IMR-90 (cell line): ENCODE results near the gene ETDA. TPM values are rescaled to one million over a fixed set of nuclear protein-coding genes. Genes with fewer than 3 reads are reported as not detected.
"Not testable (repeated sequence)": the region's sequence is repeated elsewhere in the genome, so short reads cannot be mapped to it uniquely, and the experiment has no call there.

Experiments used
- ATAC-seq: fragments of 200-7000 bp; cut with Tn5 transposase; 2 replicates; pipeline ENCODE4 v1.9.1; 2020; ENCODE audit warnings: low read depth, mild to moderate bottlenecking, moderate library complexity
- BruUV-seq: library from RNA; stranded (reverse); fragments of 400-500 nt; replicated peaks from 2 replicates; lab custom pipeline; 2021; lab: Mats Ljungman, UMichigan
- CTCF ChIA-PET: fragments of 300-600 bp; formaldehyde crosslinking; extraction: SDS; loops from one replicate; lab custom pipeline; 2021; ENCODE audit warnings: antibody characterized with exemption; lab: Yijun Ruan, JAX
- POLR2A ChIA-PET: fragments of 300-600 bp; sonication (Branson Sonifier 250); formaldehyde crosslinking; loops from one replicate; lab custom pipeline; 2022; ENCODE audit warnings: antibody characterized with exemption; ENCODE audit not compliant: unreplicated experiment; lab: Charles Lee
- DNase-seq: peaks from one replicate; pipeline ENCODE4 v3.0.0; 2013
- H2AFZ ChIP-seq: replicated peaks from 2 replicates; pipeline ENCODE3; 2013; ENCODE audit warnings: low read length, mild to moderate bottlenecking; ENCODE audit not compliant: poor library complexity
- H2AK5ac ChIP-seq: 2 replicates; pipeline ENCODE4 v1.6.1; 2013; ENCODE audit warnings: low read depth, low read length, inconsistent platforms
- H2AK9ac ChIP-seq: replicated peaks from 2 replicates; pipeline ENCODE3; 2013; ENCODE audit warnings: mild to moderate bottlenecking, low read depth, low read length, moderate library complexity; ENCODE audit not compliant: poor library complexity
- H2BK120ac ChIP-seq: 2 replicates; pipeline ENCODE4 v1.6.1; 2013; ENCODE audit warnings: low read depth, low read length, inconsistent platforms
- H2BK15ac ChIP-seq: 3 replicates; pipeline ENCODE4 v1.6.1; 2013; ENCODE audit warnings: low read depth, low read length, inconsistent platforms
- H2BK20ac ChIP-seq: 2 replicates; pipeline ENCODE4 v1.6.1; 2013; ENCODE audit warnings: low read depth, mild to moderate bottlenecking, inconsistent platforms, low read length, moderate library complexity
- H2BK5ac ChIP-seq: 2 replicates; pipeline ENCODE4 v1.6.1; 2013; ENCODE audit warnings: mild to moderate bottlenecking, low read depth, low read length, inconsistent platforms; ENCODE audit not compliant: poor library complexity, severe bottlenecking
- H3K14ac ChIP-seq: replicated peaks from 2 replicates; pipeline ENCODE4 v1.6.1; 2013; ENCODE audit warnings: low read depth, low read length, inconsistent platforms
- H3K18ac ChIP-seq: 2 replicates; pipeline ENCODE4 v1.6.1; 2013; ENCODE audit warnings: low read depth, low read length, control low read depth
- H3K23ac ChIP-seq: 2 replicates; pipeline ENCODE4 v1.6.1; 2013; ENCODE audit warnings: low read depth, low read length, inconsistent platforms
- H3K27ac ChIP-seq: 2 replicates; pipeline ENCODE4 v1.5.1; 2013; ENCODE audit warnings: mild to moderate bottlenecking, control low read depth, low read length; ENCODE audit not compliant: insufficient read depth
- H3K27me3 ChIP-seq: 2 replicates; pipeline ENCODE4 v1.6.1; 2013; ENCODE audit warnings: low read length; ENCODE audit not compliant: control insufficient read depth, insufficient read depth
- H3K36me3 ChIP-seq: 2 replicates; pipeline ENCODE4 v1.6.1; 2013; ENCODE audit warnings: low read length, mixed read lengths; ENCODE audit not compliant: control insufficient read depth, insufficient read depth
- H3K4ac ChIP-seq: 2 replicates; pipeline ENCODE4 v1.6.1; 2013; ENCODE audit warnings: low read depth, low read length, inconsistent platforms
- H3K4me1 ChIP-seq: 2 replicates; pipeline ENCODE4 v1.6.1; 2013; ENCODE audit warnings: low read length, mixed read lengths; ENCODE audit not compliant: control insufficient read depth, insufficient read depth
- H3K4me2 ChIP-seq: 2 replicates; pipeline ENCODE4 v1.6.1; 2013; ENCODE audit warnings: low read depth, mild to moderate bottlenecking, control low read depth, low read length, moderate library complexity
- H3K4me3 ChIP-seq: 2 replicates; pipeline ENCODE4 v1.5.1; 2013; ENCODE audit warnings: low read depth, mild to moderate bottlenecking, control low read depth, low read length, moderate library complexity; ENCODE audit not compliant: insufficient read depth
- H3K56ac ChIP-seq: 2 replicates; pipeline ENCODE4 v1.6.1; 2013; ENCODE audit warnings: low read length, inconsistent platforms; ENCODE audit not compliant: insufficient read depth; ENCODE audit errors: extremely low read depth
- H3K79me1 ChIP-seq, 2 experiments: 2 replicates each; pipeline ENCODE4 v1.6.1; 2013; ENCODE audit warnings: low read length in 2 of 2, inconsistent platforms in 1 of 2, low read depth in 1 of 2
- H3K9ac ChIP-seq: 2 replicates; pipeline ENCODE4 v1.6.1; 2013; ENCODE audit warnings: low read depth, low read length, control low read depth
- H3K9me1 ChIP-seq: 2 replicates; pipeline ENCODE4 v1.6.1; 2013; ENCODE audit warnings: low read length, inconsistent platforms; ENCODE audit not compliant: insufficient read depth
- H3K9me3 ChIP-seq: 2 replicates; pipeline ENCODE4 v1.6.1; 2013; ENCODE audit warnings: low read length; ENCODE audit not compliant: control insufficient read depth, insufficient read depth
- H4K20me1 ChIP-seq: 2 replicates; pipeline ENCODE4 v1.6.1; 2013; ENCODE audit warnings: low read length, inconsistent platforms; ENCODE audit not compliant: insufficient read depth
- H4K5ac ChIP-seq: 2 replicates; pipeline ENCODE4 v1.6.1; 2013; ENCODE audit warnings: mild to moderate bottlenecking, low read depth, low read length, control low read depth
- H4K8ac ChIP-seq, 2 experiments: 2 replicates each; pipeline ENCODE4 v1.6.1; 2013; ENCODE audit warnings: low read depth in 2 of 2, low read length in 2 of 2, control low read depth in 1 of 2, inconsistent platforms in 1 of 2
- H4K91ac ChIP-seq: 2 replicates; pipeline ENCODE4 v1.6.1; 2013; ENCODE audit warnings: low read depth, low read length, inconsistent platforms; ENCODE audit not compliant: insufficient read depth
- WGBS, 2 experiments: methylation state at CpG; one replicate each; pipeline versions ENCODE4 v1.1.5 to v1.1.7; 2013; ENCODE audit warnings: missing lambda C conversion rate in 2 of 2; ENCODE audit not compliant: insufficient read length in 1 of 2; ENCODE audit errors: extremely low coverage in 2 of 2; 5-methylcytosine and 5-hydroxymethylcytosine counted together
- dilution Hi-C: fragments of 300-500 bp; cut with HindIII; formaldehyde crosslinking; loops from one replicate; pipeline ENCODE4 v1.14.3; 2018; ENCODE audit warnings: low sequenced_read_pairs; ENCODE audit not compliant: unreplicated experiment
- in situ Hi-C: fragments of 300-500 bp; cut with MboI; formaldehyde crosslinking; loops from 3 replicates; pipeline ENCODE4 v1.14.3; 2019; ENCODE audit warnings: low sequenced_read_pairs, inconsistent platforms, mixed read lengths
- intact Hi-C: fragments of 100-400 bp; cut with micrococcal nuclease; formaldehyde crosslinking; loops from 2 replicates; pipeline ENCODE4 v1.10.0; 2022
- polyA plus RNA-seq, 3 experiments: library from polyadenylated mRNA; depleted of rRNA; stranded (reverse); fragments of >200 nt; gene quantifications; 2 replicates each; pipeline ENCODE4 v1.2.3, GENCODE V29; 2012; ENCODE audit warnings: low replicate concordance in 1 of 3
- total RNA-seq: library from RNA; depleted of rRNA; stranded (reverse); fragments of >200 nt; gene quantifications from 2 replicates; pipeline ENCODE4 v1.2.3, GENCODE V29; 2012
- TF ChIP-seq, protein P1 (sequence below): conservative IDR thresholded peaks from 2 replicates; pipeline ENCODE4 v1.5.1; 2012; ENCODE audit warnings: mild to moderate bottlenecking, low read depth, low read length, improper control_type of control experiment

ETDA gene
- total and polyA plus RNA-seq, 2 of the 4 experiments (the other 2 are of a cell fraction): not detected

DNA sequence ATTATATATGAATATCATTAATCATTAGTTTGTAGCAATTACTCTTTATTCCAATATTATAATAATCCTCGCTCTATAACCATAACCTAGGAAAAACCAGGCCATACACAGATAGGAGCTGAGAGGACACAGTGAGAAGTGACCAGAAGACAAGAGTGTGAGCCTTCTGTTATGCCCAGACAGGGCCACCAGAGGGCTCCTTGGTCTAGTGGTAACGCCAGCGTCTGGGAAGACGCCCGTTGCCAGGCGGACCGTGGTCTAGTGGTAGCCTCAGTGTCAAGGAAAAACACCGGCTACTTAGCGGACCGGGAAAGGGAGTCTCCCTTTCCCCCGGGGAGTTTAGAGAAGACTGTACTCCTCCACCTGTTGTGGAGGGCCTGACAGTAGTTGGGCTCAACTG, 45.4 kb upstream of the ETDA start:
- H3K18ac ChIP-seq, H3K56ac ChIP-seq, H3K4ac ChIP-seq, H3K27ac ChIP-seq, H3K4me2 ChIP-seq, H2BK120ac ChIP-seq, H3K23ac ChIP-seq, in situ Hi-C loops, POLR2A ChIA-PET, H2BK15ac ChIP-seq, H3K9ac ChIP-seq, H3K36me3 ChIP-seq, H4K8ac ChIP-seq, DNase-seq, dilution Hi-C loops, H4K5ac ChIP-seq, H2AK9ac ChIP-seq, H3K79me1 ChIP-seq, H3K27me3 ChIP-seq, ATAC-seq, H3K9me1 ChIP-seq, H3K9me3 ChIP-seq, H2BK5ac ChIP-seq, intact Hi-C loops, H2AK5ac ChIP-seq, H2AFZ ChIP-seq, H4K91ac ChIP-seq, H2BK20ac ChIP-seq, H3K4me3 ChIP-seq, BruUV-seq, H3K4me1 ChIP-seq, H4K20me1 ChIP-seq, H3K14ac ChIP-seq: not testable (repeated sequence)
- WGBS, 2 experiments: 34% methylated on average over 6 of the region's 11 CpGs; no CpG with 5 or more reads in 1 of the 2 experiments
- TF ChIP-seq, protein P1, sequence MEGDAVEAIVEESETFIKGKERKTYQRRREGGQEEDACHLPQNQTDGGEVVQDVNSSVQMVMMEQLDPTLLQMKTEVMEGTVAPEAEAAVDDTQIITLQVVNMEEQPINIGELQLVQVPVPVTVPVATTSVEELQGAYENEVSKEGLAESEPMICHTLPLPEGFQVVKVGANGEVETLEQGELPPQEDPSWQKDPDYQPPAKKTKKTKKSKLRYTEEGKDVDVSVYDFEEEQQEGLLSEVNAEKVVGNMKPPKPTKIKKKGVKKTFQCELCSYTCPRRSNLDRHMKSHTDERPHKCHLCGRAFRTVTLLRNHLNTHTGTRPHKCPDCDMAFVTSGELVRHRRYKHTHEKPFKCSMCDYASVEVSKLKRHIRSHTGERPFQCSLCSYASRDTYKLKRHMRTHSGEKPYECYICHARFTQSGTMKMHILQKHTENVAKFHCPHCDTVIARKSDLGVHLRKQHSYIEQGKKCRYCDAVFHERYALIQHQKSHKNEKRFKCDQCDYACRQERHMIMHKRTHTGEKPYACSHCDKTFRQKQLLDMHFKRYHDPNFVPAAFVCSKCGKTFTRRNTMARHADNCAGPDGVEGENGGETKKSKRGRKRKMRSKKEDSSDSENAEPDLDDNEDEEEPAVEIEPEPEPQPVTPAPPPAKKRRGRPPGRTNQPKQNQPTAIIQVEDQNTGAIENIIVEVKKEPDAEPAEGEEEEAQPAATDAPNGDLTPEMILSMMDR: peak; percentile 31; the same call in 1 of the 2 replicates
- CTCF ChIA-PET: interaction anchor here (1.5 kb wide), 1 partner anchor 390 kb away, joined by 3 read pairs; no protein-coding TSS in a partner anchor
